Esophagus muscularis mucosa (tissue), 3 donors: ENCODE results near the gene ZNF485.

Experiments used
- CTCF ChIP-seq, 3 experiments: fragments of 200-600 bp in 2 of 3; fragments of 450-650 bp in 1 of 3; sonication (generic) in 2 of 3; IDR thresholded peaks; one replicate each; pipeline ENCODE4 v1.5.1; 2017 to 2019; ENCODE audit warnings: antibody characterized with exemption in 3 of 3, mild to moderate bottlenecking in 2 of 3, moderate library complexity in 1 of 3
- POLR2A ChIP-seq: fragments of 450-650 bp; IDR thresholded peaks from one replicate; pipeline ENCODE4 v1.6.1; 2017; ENCODE audit warnings: antibody characterized with exemption, moderate library complexity, mild to moderate bottlenecking, low read depth

GRCh38 chr10:43584051-43584450 lies 22.2 kb upstream of the ZNF485 start:
- no peak for TF ChIP-seq POLR2A
- TF ChIP-seq CTCF (IDR thresholded peaks at IDR 0.05): no peak
